Measurements from ENCODE around the gene ZC3H14.

DNA sequence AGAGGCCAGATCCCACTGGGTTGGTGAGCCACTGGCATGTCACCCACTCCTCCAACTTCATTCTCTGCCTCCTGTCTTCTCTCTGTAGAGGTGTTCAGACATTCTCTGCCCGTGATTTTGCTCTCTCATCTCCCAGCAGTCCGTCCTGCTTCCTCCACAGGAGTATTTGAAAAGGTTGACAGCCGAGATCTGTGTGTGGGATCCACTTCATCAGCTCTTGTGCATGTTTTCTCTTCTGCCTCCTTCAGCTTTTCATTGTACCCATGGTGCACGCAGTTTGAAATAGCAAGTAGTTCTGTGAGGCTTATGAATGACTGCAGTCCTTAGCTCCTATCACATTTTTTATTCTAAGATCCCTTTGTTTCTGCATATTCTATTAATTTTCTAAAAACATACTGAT, 34.8 kb downstream of the ZC3H14 start:
- TF ChIP-seq, protein P1, sequence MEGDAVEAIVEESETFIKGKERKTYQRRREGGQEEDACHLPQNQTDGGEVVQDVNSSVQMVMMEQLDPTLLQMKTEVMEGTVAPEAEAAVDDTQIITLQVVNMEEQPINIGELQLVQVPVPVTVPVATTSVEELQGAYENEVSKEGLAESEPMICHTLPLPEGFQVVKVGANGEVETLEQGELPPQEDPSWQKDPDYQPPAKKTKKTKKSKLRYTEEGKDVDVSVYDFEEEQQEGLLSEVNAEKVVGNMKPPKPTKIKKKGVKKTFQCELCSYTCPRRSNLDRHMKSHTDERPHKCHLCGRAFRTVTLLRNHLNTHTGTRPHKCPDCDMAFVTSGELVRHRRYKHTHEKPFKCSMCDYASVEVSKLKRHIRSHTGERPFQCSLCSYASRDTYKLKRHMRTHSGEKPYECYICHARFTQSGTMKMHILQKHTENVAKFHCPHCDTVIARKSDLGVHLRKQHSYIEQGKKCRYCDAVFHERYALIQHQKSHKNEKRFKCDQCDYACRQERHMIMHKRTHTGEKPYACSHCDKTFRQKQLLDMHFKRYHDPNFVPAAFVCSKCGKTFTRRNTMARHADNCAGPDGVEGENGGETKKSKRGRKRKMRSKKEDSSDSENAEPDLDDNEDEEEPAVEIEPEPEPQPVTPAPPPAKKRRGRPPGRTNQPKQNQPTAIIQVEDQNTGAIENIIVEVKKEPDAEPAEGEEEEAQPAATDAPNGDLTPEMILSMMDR (IDR thresholded peaks at IDR 0.05; ENCODE audit: low read length), result no peak
- TF ChIP-seq EZH2 (IDR thresholded peaks at IDR 0.05; ENCODE audit: borderline replicate concordance, low read length), result no peak

Measured in OCI-LY1 (cell line).